Measurements from ENCODE around the gene FANCM.

FANCM gene

GRCh38 chr14:45238988-45239387, 103.3 kb downstream of the FANCM start:
- DNase-seq (ENCODE audit: low read depth in 1 of 2, low spot score in 1 of 2), result no peak

GRCh38 chr14:45242706-45243105, 107.0 kb downstream of the FANCM start:
- no peak for DNase-seq (ENCODE audit: low read depth in 1 of 2, low spot score in 1 of 2)

- DNase-seq (ENCODE audit: low read depth in 1 of 2, low spot score in 1 of 2), result no peak
These were observed 110.4 kb downstream of the FANCM start for GRCh38 chr14:45246151-45246550.

- DNase-seq (ENCODE audit: low read depth in 1 of 2, low spot score in 1 of 2), result no peak
These were observed 111.0 kb downstream of the FANCM start for GRCh38 chr14:45246691-45247090.

GRCh38 chr14:45247427-45247826, 111.7 kb downstream of the FANCM start:
- no peak for DNase-seq (ENCODE audit: low read depth in 1 of 2, low spot score in 1 of 2)

- no peak for DNase-seq (ENCODE audit: low read depth in 1 of 2, low spot score in 1 of 2)
These were observed 114.3 kb downstream of the FANCM start for GRCh38 chr14:45249856-45250575.
